ENCODE results near the gene MTOR. TPM values are rescaled to one million over a fixed set of nuclear protein-coding genes. Genes with fewer than 3 reads are reported as not detected.
A peak's percentile ranks its signal among the peaks of the same experiment; 100 is the strongest.
"Not testable (repeated sequence)": the region's sequence is repeated elsewhere in the genome, so short reads cannot be mapped to it uniquely, and the experiment has no call there.

Gene MTOR
- total RNA-seq (2014; rRNA removed; shearing (Covaris generic); ENCODE audit: low replicate concordance), result 9.6 and 11.2 TPM in 2 replicates

DNA sequence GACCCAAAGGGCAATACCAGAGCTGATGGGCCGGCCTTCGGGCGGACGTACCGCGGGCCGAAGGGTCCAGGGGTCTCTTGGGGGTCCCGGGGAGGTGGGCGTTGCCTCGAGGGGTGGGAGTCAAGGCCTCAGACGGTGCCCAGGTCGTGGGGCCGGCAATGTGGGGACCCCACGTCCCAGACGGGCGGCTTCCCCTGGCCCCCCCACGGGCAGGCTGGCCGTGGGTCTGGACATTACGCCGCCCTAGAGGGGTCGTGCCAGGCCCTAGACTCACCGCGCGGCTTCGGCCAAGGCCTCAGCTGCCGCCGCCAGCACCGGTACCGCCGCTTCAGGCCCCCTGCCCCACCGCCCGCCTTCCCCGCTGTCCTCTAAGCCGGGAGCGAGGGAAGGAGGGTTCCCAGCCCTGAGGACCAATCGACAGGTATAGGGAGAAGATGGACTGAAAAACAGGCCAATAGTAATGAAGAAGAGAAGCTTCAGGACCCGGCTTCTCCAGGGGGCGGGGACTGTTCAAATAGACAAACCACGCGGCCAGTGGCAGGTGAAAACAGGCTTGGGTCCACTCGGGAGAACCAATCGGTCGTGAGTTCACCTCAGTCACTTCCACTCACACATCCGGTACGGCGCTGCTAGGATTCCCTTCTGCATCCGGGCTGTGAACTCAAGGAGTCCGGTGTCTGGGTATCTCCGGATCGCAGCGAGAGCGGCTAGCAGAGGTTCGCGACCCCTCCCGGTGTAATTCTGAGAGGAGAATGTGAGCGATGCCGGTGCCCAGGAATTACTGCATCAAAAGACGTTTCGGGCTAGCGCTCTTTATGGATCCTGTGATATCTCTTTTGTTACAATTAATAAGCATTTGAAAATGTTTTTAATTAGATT, at the start of gene MTOR:
TSS of gene MTOR (minus strand) at position 381 of the 879 bp plus-strand sequence. CDS start 3,142 bp downstream, outside the sequence.
- DNase-seq (ENCODE audit: low read depth), result peak; percentile 98

DNA sequence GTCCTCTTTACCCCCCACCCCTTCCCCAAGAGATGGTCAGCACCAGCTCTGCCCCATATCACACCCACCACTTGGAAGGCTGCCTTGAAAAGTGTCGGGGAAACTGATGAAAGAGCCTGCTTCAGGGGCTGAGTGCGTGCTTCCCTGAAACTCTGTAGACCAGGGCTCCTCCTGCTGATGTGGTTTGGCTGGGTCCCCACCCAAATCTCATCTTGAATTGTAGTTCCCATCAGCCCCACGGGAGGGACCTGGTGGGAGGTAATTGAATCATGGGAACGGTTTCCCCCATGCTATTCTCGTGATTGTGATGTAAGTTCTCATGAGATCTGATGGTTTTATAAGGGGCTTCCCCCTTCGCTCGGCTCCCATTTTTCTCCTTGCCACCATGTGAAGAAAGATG, 47.0 kb upstream of the MTOR start:
- no peak for DNase-seq (ENCODE audit: low read depth)
- in situ Hi-C loops (cut with HindIII; ENCODE audit: low pct_unique_long_range_greater_than_20kb, low sequenced_read_pairs), result no loop called here

More for the DNA sequence above, at the start of gene MTOR:
- in situ Hi-C loops (cut with HindIII; ENCODE audit: low pct_unique_long_range_greater_than_20kb, low sequenced_read_pairs), result no loop called here

DNA sequence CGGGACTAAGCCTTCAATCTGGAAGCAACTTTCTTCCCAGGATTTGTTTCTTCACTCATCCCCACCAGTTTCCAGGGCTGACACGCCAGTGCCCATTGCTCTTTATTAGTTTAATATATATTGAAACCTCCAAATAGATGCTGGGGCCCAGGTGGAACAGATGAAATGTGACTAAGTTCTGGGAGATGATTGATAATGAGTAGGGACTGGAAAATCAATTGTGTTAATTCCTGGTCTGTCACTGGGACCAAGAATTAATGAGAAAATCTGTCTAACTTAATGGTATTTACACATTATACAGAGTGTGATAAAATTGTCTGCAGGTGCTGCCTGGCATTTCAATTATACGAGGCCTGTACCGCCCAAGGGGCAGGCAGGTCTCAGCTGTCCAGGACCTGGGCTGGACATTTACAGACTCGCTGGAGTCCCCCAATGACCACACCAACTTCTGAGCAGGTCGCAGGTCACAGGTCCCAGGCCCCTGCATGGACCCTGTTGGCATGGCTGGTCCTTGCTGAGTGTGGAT, 46.4 kb upstream of the MTOR start:
- in situ Hi-C loops (cut with HindIII; ENCODE audit: low pct_unique_long_range_greater_than_20kb, low sequenced_read_pairs), result no loop called here
- no peak for DNase-seq (ENCODE audit: low read depth)

DNA sequence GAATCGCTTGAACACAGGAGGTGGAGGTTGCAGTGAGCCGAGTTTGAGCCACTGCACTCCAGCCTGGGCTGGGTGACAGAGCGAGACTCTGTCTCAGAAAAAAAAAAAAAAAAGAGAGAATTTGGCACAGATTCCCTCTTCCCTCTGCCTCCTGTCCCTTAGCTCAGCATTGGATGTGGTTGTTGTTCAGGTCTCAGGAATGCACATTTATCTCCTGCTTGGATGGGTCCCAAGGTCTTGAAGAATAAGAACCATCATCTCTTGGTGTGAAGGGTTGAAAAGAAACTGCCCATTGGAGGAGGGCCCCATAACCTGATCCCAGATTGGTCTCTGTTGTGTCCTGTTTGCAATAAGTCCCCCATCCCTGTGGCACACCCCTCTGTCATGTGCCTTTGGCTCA, 45.5 kb upstream of the MTOR start:
- no peak for DNase-seq (ENCODE audit: low read depth)
- in situ Hi-C loops (cut with HindIII; ENCODE audit: low pct_unique_long_range_greater_than_20kb, low sequenced_read_pairs), result no loop called here

DNA sequence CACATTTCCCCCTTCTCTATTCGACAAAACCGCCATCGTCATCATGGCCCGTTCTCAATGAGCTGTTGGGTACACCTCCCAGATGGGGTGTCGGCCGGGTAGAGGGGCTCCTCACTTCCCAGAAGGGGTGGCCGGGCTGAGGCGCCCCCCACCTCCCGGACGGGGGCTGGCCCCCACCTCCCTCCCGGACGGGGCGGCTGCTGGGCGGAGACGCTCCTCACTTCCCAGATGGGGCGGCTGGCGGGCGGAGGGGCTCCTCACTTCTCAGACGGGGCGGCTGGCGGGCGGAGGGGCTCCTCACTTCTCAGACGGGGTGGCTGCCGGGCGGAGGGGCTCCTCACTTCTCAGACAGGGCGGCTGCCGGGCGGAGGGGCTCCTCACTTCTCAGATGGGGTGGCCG, 43.2 kb upstream of the MTOR start:
- in situ Hi-C loops (cut with HindIII; ENCODE audit: low pct_unique_long_range_greater_than_20kb, low sequenced_read_pairs); DNase-seq (ENCODE audit: low read depth): not testable (repeated sequence)

DNA sequence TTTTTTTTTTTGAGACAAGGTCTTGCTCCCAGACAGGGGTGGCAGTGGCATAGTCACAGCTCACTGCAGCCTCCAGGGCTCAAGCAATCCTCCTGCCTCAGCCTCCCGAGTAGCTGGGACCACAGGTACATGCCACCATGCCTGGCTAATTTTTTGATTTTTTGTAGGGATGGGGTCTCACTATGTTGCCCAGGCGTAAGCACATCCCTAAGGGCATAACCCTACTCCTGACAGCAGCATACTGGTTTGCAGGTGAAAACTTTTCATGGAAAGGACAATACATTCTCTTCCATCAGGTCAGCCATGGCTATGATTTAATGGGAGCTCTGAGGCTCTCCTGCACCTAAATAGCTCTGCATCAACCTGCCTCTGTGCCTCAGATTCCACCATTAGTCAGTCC, 40.0 kb upstream of the MTOR start:
- DNase-seq (ENCODE audit: low read depth), result no peak
- in situ Hi-C loops (cut with HindIII; ENCODE audit: low pct_unique_long_range_greater_than_20kb, low sequenced_read_pairs), result no loop called here

DNA sequence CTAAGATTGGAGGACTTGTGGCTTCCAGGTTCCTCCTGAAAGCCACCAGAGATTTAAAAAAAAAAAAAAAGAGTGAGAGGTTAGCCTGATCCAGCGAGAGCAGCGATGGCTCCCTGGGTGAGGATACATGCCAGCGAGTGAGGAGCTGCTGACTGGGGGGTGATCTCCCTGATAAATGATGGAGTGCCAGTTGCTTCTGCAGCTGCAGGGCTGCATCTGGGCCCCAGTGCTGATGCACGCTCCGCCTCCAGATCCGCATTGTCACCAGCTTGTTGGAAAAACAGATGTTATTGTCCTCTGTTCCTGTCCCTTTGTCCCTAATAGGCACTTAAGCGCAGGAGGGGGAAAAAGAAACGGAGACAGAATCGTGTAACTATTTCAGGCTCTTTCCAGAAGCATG, 39.2 kb upstream of the MTOR start:
- no peak for DNase-seq (ENCODE audit: low read depth)
- in situ Hi-C loops (cut with HindIII; ENCODE audit: low pct_unique_long_range_greater_than_20kb, low sequenced_read_pairs), result no loop called here

DNA sequence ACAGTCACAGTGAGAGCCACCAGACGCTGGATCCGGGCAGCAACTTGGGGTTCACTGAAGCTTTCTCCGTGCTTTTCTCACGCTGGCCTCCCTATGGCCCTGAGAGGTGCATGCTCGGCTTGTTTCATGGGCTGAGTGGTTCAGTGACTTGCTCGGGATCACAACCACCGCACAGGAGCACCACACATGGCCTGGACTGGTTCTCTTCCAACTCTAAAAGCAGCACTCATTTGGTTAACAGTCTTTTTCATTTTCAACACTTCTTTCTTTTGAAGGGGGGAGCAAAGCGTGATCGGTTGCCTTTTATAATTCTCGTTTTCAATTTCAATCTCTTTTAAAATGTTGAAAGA, 36.8 kb upstream of the MTOR start:
- no peak for DNase-seq (ENCODE audit: low read depth)
- in situ Hi-C loops (cut with HindIII; ENCODE audit: low pct_unique_long_range_greater_than_20kb, low sequenced_read_pairs), result no loop called here

DNA sequence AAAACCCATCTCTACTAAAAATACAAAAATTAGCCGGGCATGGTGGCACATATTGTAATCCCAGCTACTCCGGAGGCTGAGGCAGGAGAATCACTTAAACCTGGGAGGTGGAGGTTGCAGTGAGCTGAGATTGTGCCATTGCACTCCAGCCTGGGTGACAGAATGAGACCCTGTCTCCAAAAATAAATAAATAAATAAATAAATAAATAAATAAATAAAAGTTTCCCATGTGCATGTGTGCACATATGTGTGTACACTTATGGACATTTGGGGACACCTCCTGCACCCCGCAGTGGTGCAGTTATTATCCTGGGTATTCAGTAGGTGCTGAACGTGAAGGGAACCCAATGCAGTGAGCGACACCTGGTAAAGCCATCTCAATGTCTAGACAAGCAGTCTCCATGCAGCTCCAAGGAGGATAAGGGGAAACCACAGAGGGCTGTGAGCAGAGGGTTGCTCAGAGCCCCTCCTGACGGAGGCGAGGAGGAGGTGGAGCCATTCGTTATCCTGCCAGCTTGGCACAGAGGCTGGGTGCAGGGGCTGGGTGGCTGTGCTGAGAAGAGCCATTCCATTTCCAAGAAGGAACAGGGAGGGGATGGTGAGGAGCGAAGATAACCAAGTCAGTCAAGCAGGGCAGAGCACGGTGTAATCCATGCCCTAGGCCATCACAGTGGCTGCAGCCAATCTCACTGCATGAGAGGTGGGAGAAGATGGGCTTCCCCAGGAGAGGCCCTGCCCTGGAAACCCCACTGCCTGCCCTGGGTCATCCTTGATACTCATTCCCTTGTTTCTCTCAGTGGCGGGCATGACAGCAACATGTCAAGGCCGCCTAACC, 36.3 kb upstream of the MTOR start:
- in situ Hi-C loops (cut with HindIII; ENCODE audit: low pct_unique_long_range_greater_than_20kb, low sequenced_read_pairs), result no loop called here
- no peak for DNase-seq (ENCODE audit: low read depth)

DNA sequence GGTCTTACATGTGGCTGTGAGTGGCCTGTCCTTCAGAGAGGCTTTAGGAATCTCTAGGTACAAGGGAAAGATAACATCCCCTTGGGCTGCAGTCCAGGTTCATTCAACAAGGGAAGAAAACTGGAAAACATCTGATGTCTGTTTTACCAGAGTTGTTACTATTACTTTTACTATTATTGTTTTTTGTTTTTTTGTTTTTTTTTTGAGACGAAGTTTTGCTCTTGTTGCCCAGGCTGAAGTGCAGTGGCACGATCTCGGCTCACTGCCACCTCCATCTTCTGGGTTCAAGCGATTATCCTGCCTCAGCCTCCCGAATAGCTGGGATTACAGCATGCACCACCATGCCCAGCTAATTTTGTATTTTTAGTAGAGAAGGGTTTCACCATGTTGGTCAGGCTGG, 35.4 kb upstream of the MTOR start:
- in situ Hi-C loops (cut with HindIII; ENCODE audit: low pct_unique_long_range_greater_than_20kb, low sequenced_read_pairs); DNase-seq (ENCODE audit: low read depth): not testable (repeated sequence)

DNA sequence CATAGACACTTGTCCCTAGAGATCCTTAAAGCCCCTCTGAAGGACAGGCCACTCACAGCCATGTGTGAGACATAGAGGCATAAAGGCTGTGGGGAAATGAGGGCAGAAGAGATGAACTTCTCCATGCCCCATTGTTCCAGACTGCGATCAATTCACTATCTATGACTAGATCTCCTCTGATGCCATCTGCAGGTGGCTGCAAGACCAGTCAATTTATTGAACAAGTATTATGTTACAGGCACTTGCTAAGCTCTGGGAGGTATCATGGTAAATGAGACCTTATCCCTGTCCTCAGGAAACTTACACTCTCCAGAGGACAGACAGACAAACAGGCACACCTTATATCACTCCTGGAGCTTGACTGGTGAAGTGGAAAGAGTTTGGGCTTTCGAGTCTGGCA, 33.6 kb upstream of the MTOR start:
- DNase-seq (ENCODE audit: low read depth), result no peak

DNA sequence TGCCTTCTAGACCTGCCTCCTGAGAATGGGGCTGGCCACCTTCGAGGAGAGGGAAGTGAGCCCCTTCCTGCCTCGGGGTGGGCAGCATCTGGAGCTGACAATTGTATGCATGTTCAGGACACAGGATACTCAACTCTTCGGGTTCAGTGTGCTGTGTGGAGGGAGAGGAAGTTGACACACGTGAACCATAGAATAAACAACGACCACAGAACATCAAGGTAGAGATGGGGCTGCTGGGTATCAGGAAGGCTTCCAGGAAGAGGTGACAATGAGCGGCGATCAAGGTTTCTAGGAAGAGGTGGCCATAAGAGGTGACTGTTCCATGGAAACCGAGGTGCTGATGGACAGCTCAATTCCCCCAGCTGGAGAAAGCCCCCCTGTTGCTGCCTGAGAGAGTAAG, 32.6 kb upstream of the MTOR start:
- DNase-seq (ENCODE audit: low read depth), result no peak
- in situ Hi-C loops (cut with HindIII; ENCODE audit: low pct_unique_long_range_greater_than_20kb, low sequenced_read_pairs), result no loop called here

More for the DNA sequence above, 33.6 kb upstream of the MTOR start:
- in situ Hi-C loops (cut with HindIII; ENCODE audit: low pct_unique_long_range_greater_than_20kb, low sequenced_read_pairs), result no loop called here

DNA sequence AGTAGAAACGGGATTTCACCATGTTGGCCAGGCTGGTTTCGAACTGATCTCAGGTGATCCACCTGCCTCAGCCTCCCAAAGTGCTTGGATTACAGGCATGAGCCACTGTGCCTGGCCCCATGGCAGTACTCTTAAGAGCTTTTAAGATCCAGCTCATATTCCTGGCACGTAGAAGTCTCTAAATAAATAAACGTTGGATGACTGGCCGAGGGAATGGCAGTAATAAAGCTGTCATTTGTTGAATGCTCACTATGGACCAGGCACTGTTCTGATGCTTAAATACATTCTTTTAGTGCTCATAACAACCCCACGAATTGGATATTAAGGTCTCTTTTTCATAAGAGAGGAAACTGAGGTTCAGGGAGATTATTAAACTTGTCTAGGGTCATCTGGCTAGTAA, 31.5 kb upstream of the MTOR start:
- DNase-seq (ENCODE audit: low read depth), result no peak
- in situ Hi-C loops (cut with HindIII; ENCODE audit: low pct_unique_long_range_greater_than_20kb, low sequenced_read_pairs), result no loop called here

DNA sequence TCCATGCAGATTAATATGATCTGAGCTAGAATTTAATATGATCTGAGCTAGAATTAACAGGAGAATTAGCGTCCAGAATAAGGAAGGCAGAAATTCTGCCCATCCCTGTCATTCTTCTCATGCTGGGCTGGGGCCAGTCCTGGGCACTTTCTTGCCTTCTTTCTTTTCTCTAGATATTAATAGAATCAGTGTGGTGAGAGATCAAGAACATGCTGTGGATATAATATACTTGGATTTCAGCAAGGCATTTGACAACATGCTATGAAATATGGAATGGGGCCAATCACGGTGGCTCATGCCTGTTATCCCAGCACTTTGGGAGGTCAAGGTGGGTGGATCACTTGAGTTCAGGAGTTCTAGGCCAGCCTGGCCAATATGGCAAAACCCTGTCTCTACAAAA, 28.7 kb upstream of the MTOR start:
- DNase-seq (ENCODE audit: low read depth), result no peak
- in situ Hi-C loops (cut with HindIII; ENCODE audit: low pct_unique_long_range_greater_than_20kb, low sequenced_read_pairs), result no loop called here

DNA sequence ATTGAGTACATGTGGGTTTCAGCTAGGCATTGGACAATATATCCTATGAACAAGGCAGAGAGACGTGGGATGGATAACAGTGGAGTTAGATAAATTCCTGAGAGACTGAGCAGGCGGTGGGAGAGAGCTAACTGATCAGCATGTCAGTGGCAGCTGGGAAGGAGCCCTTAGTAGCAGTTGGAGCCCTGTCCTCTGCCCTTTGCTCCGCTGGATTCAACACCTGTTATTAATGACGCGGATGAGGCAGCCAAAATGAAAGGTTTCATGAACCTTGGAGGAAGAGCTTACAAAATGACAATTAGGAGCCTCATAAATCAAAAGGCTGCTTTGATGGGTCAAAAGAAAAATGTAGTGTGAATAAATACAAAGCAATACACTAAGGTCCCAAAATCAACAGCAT, 26.7 kb upstream of the MTOR start:
- DNase-seq (ENCODE audit: low read depth), result no peak
- in situ Hi-C loops (cut with HindIII; ENCODE audit: low pct_unique_long_range_greater_than_20kb, low sequenced_read_pairs), result no loop called here

DNA sequence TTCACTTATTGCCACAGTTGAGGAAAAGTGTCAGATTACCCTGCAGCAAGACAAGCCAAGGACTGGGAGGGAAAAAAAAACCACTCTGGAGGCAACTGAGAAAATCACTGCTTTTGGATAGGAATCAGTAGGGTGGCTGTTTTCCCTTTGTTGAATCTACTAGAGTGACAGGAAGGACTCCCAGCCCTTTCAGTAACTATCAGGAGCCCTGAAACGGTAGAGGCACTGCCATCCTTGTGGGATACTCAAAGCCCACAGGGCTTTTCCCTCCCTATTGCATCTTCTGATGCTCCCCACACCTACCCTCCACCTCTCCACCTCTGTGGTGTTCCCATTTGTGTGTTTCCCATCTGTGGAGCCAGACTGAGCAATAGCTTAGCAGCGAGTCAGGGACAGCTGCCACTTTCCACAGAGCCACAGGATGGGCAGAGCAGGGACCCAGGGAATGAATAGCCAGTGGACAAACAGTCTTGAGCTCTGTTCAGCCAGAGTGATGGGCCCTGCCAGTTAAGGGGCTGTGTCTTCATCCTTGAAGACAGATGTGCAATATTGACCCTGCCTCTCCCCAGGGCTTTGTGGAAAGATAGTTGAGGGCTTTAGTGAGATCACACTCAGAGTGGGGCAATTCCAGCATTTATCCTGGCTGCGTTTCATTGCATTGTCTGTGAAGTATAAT, 24.5 kb upstream of the MTOR start:
- in situ Hi-C loops (cut with HindIII; ENCODE audit: low pct_unique_long_range_greater_than_20kb, low sequenced_read_pairs), result no loop called here

DNA sequence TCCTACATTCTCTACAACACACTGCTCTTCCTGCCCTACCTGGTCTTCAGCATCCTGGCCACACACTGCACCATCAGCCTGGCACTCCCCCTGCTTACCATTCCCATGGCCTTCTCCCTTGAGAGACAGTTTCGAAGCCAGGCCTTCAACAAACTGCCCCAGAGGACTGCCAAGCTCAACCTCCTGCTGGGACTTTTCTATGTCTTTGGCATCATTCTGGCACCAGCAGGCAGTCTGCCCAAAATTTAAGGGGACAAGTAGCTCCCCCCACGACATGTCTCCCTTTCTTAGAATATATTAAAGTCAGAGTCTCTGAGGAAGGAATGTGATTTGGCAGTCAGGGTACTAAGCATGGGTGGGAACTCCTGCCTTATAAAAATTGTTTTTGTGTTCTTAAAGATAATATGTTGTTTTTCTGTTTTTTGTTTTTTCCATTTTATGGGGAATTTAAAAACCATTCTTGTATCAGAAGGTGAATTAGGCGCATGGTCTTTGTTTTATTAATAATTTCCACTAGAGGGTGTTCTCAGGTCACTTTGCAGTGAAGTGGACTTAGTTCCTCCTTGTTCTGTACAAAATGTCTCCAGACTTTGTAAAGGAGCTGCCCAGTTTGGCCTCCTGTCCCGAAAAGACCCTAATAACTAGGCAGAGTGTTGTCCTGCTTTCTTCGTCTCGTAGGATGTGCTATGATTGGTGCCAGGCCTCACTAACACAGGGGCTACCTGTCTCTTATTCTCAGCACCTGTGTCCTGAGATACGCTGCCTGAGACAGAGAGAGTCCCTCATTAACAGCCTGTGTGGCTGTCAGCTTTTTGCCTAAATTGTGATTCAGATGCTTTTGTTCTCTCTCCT, 23.8 kb upstream of the MTOR start:
- no peak for DNase-seq (ENCODE audit: low read depth)
- in situ Hi-C loops (cut with HindIII; ENCODE audit: low pct_unique_long_range_greater_than_20kb, low sequenced_read_pairs), result no loop called here

More for the DNA sequence above, 24.5 kb upstream of the MTOR start:
- no peak for DNase-seq (ENCODE audit: low read depth)

DNA sequence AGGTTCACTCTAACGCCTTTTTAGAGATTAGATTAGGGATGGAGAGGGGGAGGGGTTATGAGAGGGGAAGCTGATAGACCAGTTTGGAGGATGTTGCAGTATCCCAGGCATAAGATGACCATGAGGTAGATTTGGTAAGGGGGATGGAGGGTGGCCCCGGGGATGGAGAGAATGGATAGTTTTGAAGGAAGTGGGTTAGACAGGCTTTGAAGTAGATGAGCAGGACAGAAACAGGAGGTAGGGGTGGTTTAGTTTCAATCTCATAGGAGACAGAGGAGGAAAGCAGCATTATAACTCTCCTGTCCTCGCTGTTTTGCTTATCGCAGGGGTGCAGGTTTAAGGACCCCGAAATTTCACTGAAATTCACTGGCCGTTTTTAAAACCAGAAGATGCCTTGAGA, 22.4 kb upstream of the MTOR start:
- no peak for DNase-seq (ENCODE audit: low read depth)
- in situ Hi-C loops (cut with HindIII; ENCODE audit: low pct_unique_long_range_greater_than_20kb, low sequenced_read_pairs), result no loop called here
